CD4-positive, alpha-beta T cell (primary cell): Measurements from ENCODE around the gene CDC42BPA. TPM values are rescaled to one million over a fixed set of nuclear protein-coding genes. Genes with fewer than 3 reads are reported as not detected.

Source experiments
- ATAC-seq: fragments of 200-7000 bp; cut with Tn5 transposase; one replicate; pipeline ENCODE4 v1.10.0; 2022; ENCODE audit warnings: mild to moderate bottlenecking; ENCODE audit not compliant: poor library complexity
- CTCF ChIA-PET: fragments of 350-600 bp; sonication (Branson Sonifier 250); formaldehyde crosslinking; loops from one replicate; lab custom pipeline; 2021; ENCODE audit warnings: antibody characterized with exemption, inconsistent platforms; lab: Charles Lee
- POLR2A ChIA-PET: fragments of 350-600 bp; sonication (Branson Sonifier 250); formaldehyde crosslinking; loops from one replicate; lab custom pipeline; 2021; ENCODE audit warnings: antibody characterized with exemption, inconsistent platforms; lab: Charles Lee
- DNase-seq, 14 experiments: peaks; one replicate each; pipeline ENCODE4 v3.0.0-alpha.2; 2013 to 2020; ENCODE audit warnings: mixed read lengths in 2 of 14
- H3K27ac ChIP-seq, 2 donors: one replicate each; pipeline versions ENCODE4 v1.5.1 to v1.7.0; 2013; ENCODE audit warnings: low read length in 2 of 2, low read depth in 1 of 2, mild to moderate bottlenecking in 1 of 2
- H3K27me3 ChIP-seq, 2 experiments: 1 replicate in 1 of 2; 2 replicates in 1 of 2; pipeline versions ENCODE4 v1.6.1 to v1.7.0; 2013; ENCODE audit warnings: low read length in 2 of 2, control low read depth in 1 of 2, mild to moderate bottlenecking in 1 of 2, moderate library complexity in 1 of 2; ENCODE audit not compliant: insufficient read depth in 2 of 2, control insufficient read depth in 1 of 2
- H3K36me3 ChIP-seq: one replicate; pipeline ENCODE4 v1.6.1; 2013; ENCODE audit warnings: low read length, control low read depth; ENCODE audit not compliant: insufficient read depth
- H3K4me1 ChIP-seq: one replicate; pipeline ENCODE4 v1.6.1; 2013; ENCODE audit warnings: low read length, control low read depth; ENCODE audit not compliant: insufficient read depth
- H3K4me3 ChIP-seq: one replicate; pipeline ENCODE4 v1.5.1; 2013; ENCODE audit warnings: mild to moderate bottlenecking, low read length, moderate library complexity
- H3K9me3 ChIP-seq, 2 experiments: 1 replicate in 1 of 2; 2 replicates in 1 of 2; pipeline versions ENCODE4 v1.6.1 to v1.7.0; 2013; ENCODE audit warnings: low read length in 2 of 2, mild to moderate bottlenecking in 2 of 2, control low read depth in 1 of 2, moderate library complexity in 1 of 2; ENCODE audit not compliant: control insufficient read depth in 1 of 2, insufficient read depth in 1 of 2
- H3K27ac Mint-ChIP-seq: one replicate; pipeline ENCODE4 v1.8.0; 2020; ENCODE audit warnings: mixed read lengths
- H3K27me3 Mint-ChIP-seq: one replicate; pipeline ENCODE4 v1.8.0; 2021; ENCODE audit warnings: mixed read lengths
- H3K36me3 Mint-ChIP-seq: one replicate; pipeline ENCODE4 v1.8.0; 2021; ENCODE audit warnings: low read depth, mixed read lengths
- H3K4me1 Mint-ChIP-seq: one replicate; pipeline ENCODE4 v1.8.0; 2021; ENCODE audit warnings: low read depth, mixed read lengths
- H3K4me3 Mint-ChIP-seq: one replicate; pipeline ENCODE4 v1.8.0; 2020; ENCODE audit warnings: mild to moderate bottlenecking, mixed read lengths
- H3K9me3 Mint-ChIP-seq: one replicate; pipeline ENCODE4 v1.8.0; 2020; ENCODE audit warnings: mixed read lengths
- intact Hi-C, 2 experiments: fragments of 100-400 bp; cut with DNase I in 1 of 2; cut with micrococcal nuclease in 1 of 2; formaldehyde crosslinking; loops; one replicate each; pipeline versions ENCODE4 v1.15.1 to v1.9.0; 2023 to 2025; cut with DNase I, micrococcal nuclease
- total RNA-seq, 174 experiments: library from RNA in 2 of 174; stranded (reverse) in 2 of 174; gene quantifications; one replicate each; pipeline ENCODE4 v1.2.3 and lab custom pipeline; 2021 to 2026
- TF ChIP-seq, protein P1 (sequence below): fragments of 200-600 bp; IDR thresholded peaks from one replicate; pipeline ENCODE4 v1.8.0; 2022; ENCODE audit warnings: antibody characterized with exemption, mild to moderate bottlenecking

Gene CDC42BPA
- total RNA-seq, 2 experiments from 2014 or later = 2.2 to 3.0 TPM

- H3K4me1 Mint-ChIP-seq = no peaks in the 10 kb centered on the region
- Histone ChIP-seq H3K9me3 (no peaks in the 10 kb centered on the region), H3K36me3 (peaks cover 46% of the 10 kb centered on the region), H3K4me1 (no peaks in the 10 kb centered on the region), H3K27me3 (no peaks in the 10 kb centered on the region), H3K27ac (no peak overlapping the region), H3K4me3 (no peak overlapping the region)
- ChIA-PET POLR2A (no interaction called here), CTCF (no interaction called here)
- intact Hi-C loops = no loop called here
- H3K27ac Mint-ChIP-seq = no peak overlapping the region
- peaks cover 32% of the 10 kb centered on the region for H3K36me3 Mint-ChIP-seq
- no peaks in the 10 kb centered on the region for H3K27me3 Mint-ChIP-seq
- ATAC-seq (no peak), DNase-seq (peak in 1 of 14 experiments; percentile 10)
- H3K4me3 Mint-ChIP-seq = no peak overlapping the region
- H3K9me3 Mint-ChIP-seq = no peaks in the 10 kb centered on the region
- TF ChIP-seq, protein P1, sequence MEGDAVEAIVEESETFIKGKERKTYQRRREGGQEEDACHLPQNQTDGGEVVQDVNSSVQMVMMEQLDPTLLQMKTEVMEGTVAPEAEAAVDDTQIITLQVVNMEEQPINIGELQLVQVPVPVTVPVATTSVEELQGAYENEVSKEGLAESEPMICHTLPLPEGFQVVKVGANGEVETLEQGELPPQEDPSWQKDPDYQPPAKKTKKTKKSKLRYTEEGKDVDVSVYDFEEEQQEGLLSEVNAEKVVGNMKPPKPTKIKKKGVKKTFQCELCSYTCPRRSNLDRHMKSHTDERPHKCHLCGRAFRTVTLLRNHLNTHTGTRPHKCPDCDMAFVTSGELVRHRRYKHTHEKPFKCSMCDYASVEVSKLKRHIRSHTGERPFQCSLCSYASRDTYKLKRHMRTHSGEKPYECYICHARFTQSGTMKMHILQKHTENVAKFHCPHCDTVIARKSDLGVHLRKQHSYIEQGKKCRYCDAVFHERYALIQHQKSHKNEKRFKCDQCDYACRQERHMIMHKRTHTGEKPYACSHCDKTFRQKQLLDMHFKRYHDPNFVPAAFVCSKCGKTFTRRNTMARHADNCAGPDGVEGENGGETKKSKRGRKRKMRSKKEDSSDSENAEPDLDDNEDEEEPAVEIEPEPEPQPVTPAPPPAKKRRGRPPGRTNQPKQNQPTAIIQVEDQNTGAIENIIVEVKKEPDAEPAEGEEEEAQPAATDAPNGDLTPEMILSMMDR = no peak
Measured at GRCh38 chr1:226980565-226981385, 337.5 kb downstream of the CDC42BPA start.

GRCh38 chr1:226980122-226980560, 338.2 kb downstream of the CDC42BPA start:
- no peaks in the 10 kb centered on the region for H3K9me3 Mint-ChIP-seq
- TF ChIP-seq, protein P1 = no peak
- ATAC-seq (no peak), DNase-seq (no peak)
- ChIA-PET CTCF (no interaction called here), POLR2A (no interaction called here)
- Histone ChIP-seq H3K27me3 (no peaks in the 10 kb centered on the region), H3K36me3 (peaks cover 39% of the 10 kb centered on the region), H3K4me3 (no peak overlapping the region), H3K4me1 (no peaks in the 10 kb centered on the region), H3K27ac (no peak overlapping the region), H3K9me3 (no peaks in the 10 kb centered on the region)
- no peaks in the 10 kb centered on the region for H3K27me3 Mint-ChIP-seq
- intact Hi-C loops = no loop called here
- no peak overlapping the region for H3K27ac Mint-ChIP-seq
- H3K4me3 Mint-ChIP-seq = no peak overlapping the region
- H3K4me1 Mint-ChIP-seq = no peaks in the 10 kb centered on the region
- H3K36me3 Mint-ChIP-seq = peaks cover 27% of the 10 kb centered on the region

DNA sequence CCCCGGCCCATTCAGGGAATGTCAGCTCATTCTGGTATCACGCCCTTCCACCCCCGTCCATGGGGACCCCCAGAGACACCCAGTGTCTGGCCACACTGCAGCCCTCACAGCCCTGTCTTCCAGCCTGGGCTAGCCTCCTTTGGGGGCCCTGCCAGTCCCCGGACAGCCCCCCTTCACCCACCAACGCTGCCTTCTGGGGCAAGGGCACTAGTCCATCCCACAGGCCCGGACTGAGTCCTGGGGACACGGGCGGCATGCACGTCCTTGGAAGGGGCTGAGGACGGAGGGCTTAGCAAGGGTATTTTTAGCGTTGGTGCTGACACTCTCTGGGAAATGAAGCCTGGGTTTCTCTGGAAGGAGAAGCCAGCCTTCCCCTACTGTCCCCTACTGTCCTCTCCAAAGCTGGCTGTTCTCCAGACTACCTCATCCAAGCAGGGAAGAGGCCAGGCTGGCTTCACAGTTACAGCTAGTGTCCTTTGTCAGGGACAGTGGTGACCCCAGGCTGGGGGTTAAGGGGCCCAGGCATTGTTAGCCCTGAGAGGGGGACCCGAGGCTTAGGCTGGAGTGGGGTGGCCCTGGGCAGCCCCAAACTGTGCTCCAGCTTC, 338.7 kb downstream of the CDC42BPA start:
- no peaks in the 10 kb centered on the region for H3K9me3 ChIP-seq
- intact Hi-C loops = no loop called here
- H3K4me3 ChIP-seq = no peak overlapping the region
- no peak for ATAC-seq
- Mint-ChIP-seq H3K4me1 (no peaks in the 10 kb centered on the region), H3K36me3 (peaks cover 31% of the 10 kb centered on the region), H3K27ac (no peak overlapping the region), H3K9me3 (no peaks in the 10 kb centered on the region), H3K4me3 (no peak overlapping the region), H3K27me3 (no peaks in the 10 kb centered on the region)
- POLR2A ChIA-PET = no interaction called here
- CTCF ChIA-PET = no interaction called here
- no peaks in the 10 kb centered on the region for H3K4me1 ChIP-seq
- peaks cover 39% of the 10 kb centered on the region for H3K36me3 ChIP-seq
- no peak for DNase-seq
- H3K27me3 ChIP-seq = no peaks in the 10 kb centered on the region
- no peak overlapping the region for H3K27ac ChIP-seq
- TF ChIP-seq, protein P1 = no peak
